PC-3 (cell line): ENCODE data around the gene WNT5A.

ENCODE experiments used
- EZH2 ChIP-seq: fragments of 300-600 bp; sonication (generic); IDR thresholded peaks from one replicate; pipeline ENCODE4 v1.6.1; 2017; ENCODE audit warnings: antibody characterized with exemption, mild to moderate bottlenecking, low read length; ENCODE audit not compliant: unreplicated experiment
- EZH2phosphoT487 ChIP-seq: fragments of 300-600 bp; sonication (generic); IDR thresholded peaks from 2 replicates; pipeline ENCODE4 v1.6.1; 2018; ENCODE audit warnings: mild to moderate bottlenecking, antibody characterized with exemption, low read length, borderline replicate concordance
- TF ChIP-seq, protein P1 (sequence below): fragments of 300-600 bp; sonication (generic); conservative IDR thresholded peaks from 2 replicates; pipeline ENCODE4 v1.5.1; 2017; ENCODE audit warnings: antibody characterized with exemption, low read depth, mild to moderate bottlenecking, low read length

DNA sequence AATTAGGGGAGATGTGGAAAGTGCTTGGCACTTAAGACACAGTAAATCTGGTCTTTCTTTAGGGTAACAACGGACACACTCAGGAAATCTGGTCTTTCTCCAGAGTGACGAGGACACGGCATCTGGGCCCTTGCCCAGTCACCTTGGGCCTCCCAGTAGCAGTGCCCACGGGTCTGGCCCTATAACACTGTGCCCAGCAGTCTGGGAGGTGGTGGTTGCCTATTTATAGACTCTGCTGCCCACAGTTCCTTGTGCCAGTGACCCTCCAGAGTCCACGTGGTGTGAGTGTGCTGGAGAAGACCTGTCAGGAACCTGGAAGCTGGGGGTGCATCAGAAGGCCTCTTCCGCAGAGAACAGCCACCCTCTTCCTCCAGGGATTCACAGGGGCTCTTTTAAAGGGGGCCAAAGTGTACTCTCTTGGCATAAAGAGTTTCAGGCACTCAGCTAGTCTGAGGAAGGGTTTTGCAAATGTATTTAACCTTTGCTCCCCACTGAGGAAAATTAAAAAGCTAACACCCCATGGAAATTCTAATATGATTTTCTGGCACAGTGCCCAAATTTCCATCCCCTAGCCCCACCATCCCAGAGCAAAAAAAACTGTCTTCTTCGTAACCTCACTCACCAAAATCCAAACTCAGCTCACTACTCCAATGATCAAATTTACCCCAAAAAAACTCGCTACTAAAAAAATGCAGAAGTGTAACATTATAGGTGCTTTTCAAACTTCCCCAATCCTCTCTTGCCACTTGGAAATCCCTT is 15.4 kb downstream of the WNT5A start:
- TF ChIP-seq, protein P1, sequence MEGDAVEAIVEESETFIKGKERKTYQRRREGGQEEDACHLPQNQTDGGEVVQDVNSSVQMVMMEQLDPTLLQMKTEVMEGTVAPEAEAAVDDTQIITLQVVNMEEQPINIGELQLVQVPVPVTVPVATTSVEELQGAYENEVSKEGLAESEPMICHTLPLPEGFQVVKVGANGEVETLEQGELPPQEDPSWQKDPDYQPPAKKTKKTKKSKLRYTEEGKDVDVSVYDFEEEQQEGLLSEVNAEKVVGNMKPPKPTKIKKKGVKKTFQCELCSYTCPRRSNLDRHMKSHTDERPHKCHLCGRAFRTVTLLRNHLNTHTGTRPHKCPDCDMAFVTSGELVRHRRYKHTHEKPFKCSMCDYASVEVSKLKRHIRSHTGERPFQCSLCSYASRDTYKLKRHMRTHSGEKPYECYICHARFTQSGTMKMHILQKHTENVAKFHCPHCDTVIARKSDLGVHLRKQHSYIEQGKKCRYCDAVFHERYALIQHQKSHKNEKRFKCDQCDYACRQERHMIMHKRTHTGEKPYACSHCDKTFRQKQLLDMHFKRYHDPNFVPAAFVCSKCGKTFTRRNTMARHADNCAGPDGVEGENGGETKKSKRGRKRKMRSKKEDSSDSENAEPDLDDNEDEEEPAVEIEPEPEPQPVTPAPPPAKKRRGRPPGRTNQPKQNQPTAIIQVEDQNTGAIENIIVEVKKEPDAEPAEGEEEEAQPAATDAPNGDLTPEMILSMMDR, result no peak
- no peak for TF ChIP-seq EZH2
- TF ChIP-seq EZH2phosphoT487, result no peak
